HCT116 (cell line): Measurements from ENCODE around the gene MEG3.
A peak's percentile ranks its signal among the peaks of the same experiment; 100 is the strongest.

Experiments used
- CTCF ChIP-seq, 3 experiments: fragments of 200-600 bp in 1 of 3; sonication (generic) in 1 of 3; IDR thresholded peaks in 2 of 3; conservative IDR thresholded peaks in 1 of 3; 2 replicates each; pipeline ENCODE4 v1.5.1; 2012 to 2017; ENCODE audit warnings: low read depth in 2 of 3, low read length in 2 of 3, antibody characterized with exemption in 1 of 3, borderline replicate concordance in 1 of 3, control low read depth in 1 of 3, mild to moderate bottlenecking in 1 of 3, mixed read lengths in 1 of 3, mixed run types in 1 of 3, moderate library complexity in 1 of 3; ENCODE audit not compliant: insufficient read depth in 1 of 3
- POLR2A ChIP-seq: IDR thresholded peaks from 2 replicates; pipeline ENCODE4 v1.7.0; 2011; ENCODE audit warnings: borderline replicate concordance; ENCODE audit not compliant: insufficient read depth, insufficient read length; ENCODE audit errors: extremely low read depth
- REST ChIP-seq: IDR thresholded peaks from 2 replicates; pipeline ENCODE4 v1.6.1; 2012; ENCODE audit warnings: low read depth
- TCF7L2 ChIP-seq: IDR thresholded peaks from 2 replicates; pipeline ENCODE4 v1.7.0; 2011; ENCODE audit warnings: borderline replicate concordance, inconsistent platforms; ENCODE audit not compliant: insufficient read depth, insufficient read length; ENCODE audit errors: extremely low read depth

- TF ChIP-seq CTCF (IDR thresholded peaks at IDR 0.05 in 2 of 3, conservative IDR thresholded peaks at IDR 0.05 in 1 of 3; ENCODE audit: borderline replicate concordance in 1 of 3, insufficient read depth in 1 of 3, low read depth in 2 of 3, low read length in 2 of 3) (no peak), POLR2A (no peak), REST (no peak), TCF7L2 (peak; percentile 14)
Observed at GRCh38 chr14:100871234-100872186, 45.6 kb downstream of the MEG3 start.
